Stomach (tissue), 4 donors: ENCODE results near the gene ADAM8.

Experiments
- EP300 ChIP-seq: sonication (generic); formaldehyde crosslinking; IDR thresholded peaks from one replicate; pipeline ENCODE4 v1.6.1; 2017; ENCODE audit warnings: antibody characterized with exemption
- POLR2A ChIP-seq, 4 donors: fragments of 450-650 bp; IDR thresholded peaks; one replicate each; pipeline ENCODE4 v1.6.1; 2016; ENCODE audit warnings: antibody characterized with exemption in 4 of 4, control low read depth in 2 of 4, mild to moderate bottlenecking in 1 of 4, moderate library complexity in 1 of 4
- TF ChIP-seq, protein P1 (sequence below), 7 experiments: fragments of 450-650 bp in 4 of 7; fragments of 200-600 bp in 3 of 7; sonication (generic) in 3 of 7; IDR thresholded peaks; one replicate each; pipeline ENCODE4 v1.5.1; 2016 to 2019; ENCODE audit warnings: antibody characterized with exemption in 7 of 7, control low read depth in 2 of 7, mild to moderate bottlenecking in 1 of 7

- TF ChIP-seq POLR2A (IDR thresholded peaks at IDR 0.05) (no peak), EP300 (no peak)
- TF ChIP-seq, protein P1, sequence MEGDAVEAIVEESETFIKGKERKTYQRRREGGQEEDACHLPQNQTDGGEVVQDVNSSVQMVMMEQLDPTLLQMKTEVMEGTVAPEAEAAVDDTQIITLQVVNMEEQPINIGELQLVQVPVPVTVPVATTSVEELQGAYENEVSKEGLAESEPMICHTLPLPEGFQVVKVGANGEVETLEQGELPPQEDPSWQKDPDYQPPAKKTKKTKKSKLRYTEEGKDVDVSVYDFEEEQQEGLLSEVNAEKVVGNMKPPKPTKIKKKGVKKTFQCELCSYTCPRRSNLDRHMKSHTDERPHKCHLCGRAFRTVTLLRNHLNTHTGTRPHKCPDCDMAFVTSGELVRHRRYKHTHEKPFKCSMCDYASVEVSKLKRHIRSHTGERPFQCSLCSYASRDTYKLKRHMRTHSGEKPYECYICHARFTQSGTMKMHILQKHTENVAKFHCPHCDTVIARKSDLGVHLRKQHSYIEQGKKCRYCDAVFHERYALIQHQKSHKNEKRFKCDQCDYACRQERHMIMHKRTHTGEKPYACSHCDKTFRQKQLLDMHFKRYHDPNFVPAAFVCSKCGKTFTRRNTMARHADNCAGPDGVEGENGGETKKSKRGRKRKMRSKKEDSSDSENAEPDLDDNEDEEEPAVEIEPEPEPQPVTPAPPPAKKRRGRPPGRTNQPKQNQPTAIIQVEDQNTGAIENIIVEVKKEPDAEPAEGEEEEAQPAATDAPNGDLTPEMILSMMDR (IDR thresholded peaks at IDR 0.05) = no peak
Measured at GRCh38 chr10:133293810-133294119, 17.1 kb upstream of the ADAM8 start.
